ENCODE data around the gene PGBD1. TPM values are rescaled to one million over a fixed set of nuclear protein-coding genes. Genes with fewer than 3 reads are reported as not detected.
"Not testable (repeated sequence)": the region's sequence is repeated elsewhere in the genome, so short reads cannot be mapped to it uniquely, and the experiment has no call there.

The PGBD1 gene
- total RNA-seq, 1 donor from 2014 or later, result 11.4 TPM

- Mint-ChIP-seq H3K4me3 (ENCODE audit: low read depth) (no peak overlapping the region), H3K9me3 (ENCODE audit: low read depth) (peaks cover 30% of the 10 kb centered on the region), H3K27ac (no peak overlapping the region), H3K36me3 (ENCODE audit: insufficient read depth) (peaks cover 20% of the 10 kb centered on the region), H3K27me3 (no peaks in the 10 kb centered on the region), H3K4me1 (ENCODE audit: low read depth) (peaks cover 6% of the 10 kb centered on the region)
- DNase-seq (ENCODE audit: low spot score, unreplicated experiment), result no peak
- TF ChIP-seq, protein P1, sequence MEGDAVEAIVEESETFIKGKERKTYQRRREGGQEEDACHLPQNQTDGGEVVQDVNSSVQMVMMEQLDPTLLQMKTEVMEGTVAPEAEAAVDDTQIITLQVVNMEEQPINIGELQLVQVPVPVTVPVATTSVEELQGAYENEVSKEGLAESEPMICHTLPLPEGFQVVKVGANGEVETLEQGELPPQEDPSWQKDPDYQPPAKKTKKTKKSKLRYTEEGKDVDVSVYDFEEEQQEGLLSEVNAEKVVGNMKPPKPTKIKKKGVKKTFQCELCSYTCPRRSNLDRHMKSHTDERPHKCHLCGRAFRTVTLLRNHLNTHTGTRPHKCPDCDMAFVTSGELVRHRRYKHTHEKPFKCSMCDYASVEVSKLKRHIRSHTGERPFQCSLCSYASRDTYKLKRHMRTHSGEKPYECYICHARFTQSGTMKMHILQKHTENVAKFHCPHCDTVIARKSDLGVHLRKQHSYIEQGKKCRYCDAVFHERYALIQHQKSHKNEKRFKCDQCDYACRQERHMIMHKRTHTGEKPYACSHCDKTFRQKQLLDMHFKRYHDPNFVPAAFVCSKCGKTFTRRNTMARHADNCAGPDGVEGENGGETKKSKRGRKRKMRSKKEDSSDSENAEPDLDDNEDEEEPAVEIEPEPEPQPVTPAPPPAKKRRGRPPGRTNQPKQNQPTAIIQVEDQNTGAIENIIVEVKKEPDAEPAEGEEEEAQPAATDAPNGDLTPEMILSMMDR (IDR thresholded peaks at IDR 0.05; ENCODE audit: unreplicated experiment), result no peak
Measured at GRCh38 chr6:28312939-28313338, 31.6 kb downstream of the PGBD1 start.

DNA sequence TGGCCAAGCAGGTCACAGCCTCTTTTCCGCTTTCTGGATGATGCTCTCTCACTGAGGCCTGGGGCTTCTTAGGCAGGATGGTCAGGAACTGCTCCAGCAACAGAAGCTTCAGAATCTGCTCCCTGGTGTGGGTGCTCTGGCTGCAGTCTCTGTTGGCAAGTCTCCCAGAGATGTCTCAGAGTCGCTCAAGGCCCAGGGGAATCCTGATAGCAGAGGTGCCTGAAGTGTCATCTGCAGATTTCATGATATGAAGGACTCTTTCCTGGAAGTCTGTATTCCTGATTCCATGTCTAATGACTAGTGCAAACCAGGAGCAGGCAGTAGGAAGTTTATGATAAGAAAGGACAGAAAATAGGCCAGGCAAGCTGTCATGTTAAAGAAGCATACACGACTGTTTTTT is 34.3 kb downstream of the PGBD1 start:
- TF ChIP-seq, protein P1 (IDR thresholded peaks at IDR 0.05; ENCODE audit: unreplicated experiment), result no peak
- Mint-ChIP-seq H3K36me3 (ENCODE audit: insufficient read depth) (peaks cover 6% of the 10 kb centered on the region), H3K9me3 (ENCODE audit: low read depth) (peaks cover 7% of the 10 kb centered on the region), H3K4me1 (ENCODE audit: low read depth) (peaks cover 1% of the 10 kb centered on the region), H3K27ac (no peak overlapping the region), H3K27me3 (no peaks in the 10 kb centered on the region), H3K4me3 (ENCODE audit: low read depth) (no peak overlapping the region)
- no peak for DNase-seq (ENCODE audit: low spot score, unreplicated experiment)

GRCh38 chr6:28317866-28318265 is 36.5 kb downstream of the PGBD1 start:
- DNase-seq (ENCODE audit: low spot score, unreplicated experiment); H3K36me3 Mint-ChIP-seq (ENCODE audit: insufficient read depth); H3K4me3 Mint-ChIP-seq (ENCODE audit: low read depth); H3K27me3 Mint-ChIP-seq; H3K9me3 Mint-ChIP-seq (ENCODE audit: low read depth); H3K4me1 Mint-ChIP-seq (ENCODE audit: low read depth); H3K27ac Mint-ChIP-seq: not testable (repeated sequence)

GRCh38 chr6:28322661-28323060 is 41.3 kb downstream of the PGBD1 start:
- TF ChIP-seq, protein P1 (IDR thresholded peaks at IDR 0.05; ENCODE audit: unreplicated experiment), result no peak
- H3K9me3 Mint-ChIP-seq (ENCODE audit: low read depth), result peaks cover 28% of the 10 kb centered on the region
- DNase-seq (ENCODE audit: low spot score, unreplicated experiment), result no peak
- H3K27ac Mint-ChIP-seq, result no peak overlapping the region
- H3K36me3 Mint-ChIP-seq (ENCODE audit: insufficient read depth), result peaks cover 36% of the 10 kb centered on the region
- peaks cover 2% of the 10 kb centered on the region for H3K4me1 Mint-ChIP-seq (ENCODE audit: low read depth)
- no peak overlapping the region for H3K4me3 Mint-ChIP-seq (ENCODE audit: low read depth)
- no peaks in the 10 kb centered on the region for H3K27me3 Mint-ChIP-seq

GRCh38 chr6:28323813-28324424 is 42.5 kb downstream of the PGBD1 start:
- Mint-ChIP-seq H3K4me3 (ENCODE audit: low read depth) (no peak overlapping the region), H3K27me3 (no peaks in the 10 kb centered on the region), H3K4me1 (ENCODE audit: low read depth) (peaks cover 2% of the 10 kb centered on the region), H3K27ac (peak overlapping the region; percentile 31), H3K9me3 (ENCODE audit: low read depth) (peaks cover 33% of the 10 kb centered on the region), H3K36me3 (ENCODE audit: insufficient read depth) (peaks cover 42% of the 10 kb centered on the region)
- no peak for DNase-seq (ENCODE audit: low spot score, unreplicated experiment)
- TF ChIP-seq, protein P1 (IDR thresholded peaks at IDR 0.05; ENCODE audit: unreplicated experiment), result no peak

- H3K4me1 Mint-ChIP-seq (ENCODE audit: low read depth), result peaks cover 2% of the 10 kb centered on the region
- no peak overlapping the region for H3K4me3 Mint-ChIP-seq (ENCODE audit: low read depth)
- H3K27me3 Mint-ChIP-seq, result no peaks in the 10 kb centered on the region
- H3K27ac Mint-ChIP-seq, result no peak overlapping the region
- peaks cover 53% of the 10 kb centered on the region for H3K36me3 Mint-ChIP-seq (ENCODE audit: insufficient read depth)
- no peak for DNase-seq (ENCODE audit: low spot score, unreplicated experiment)
- peaks cover 47% of the 10 kb centered on the region for H3K9me3 Mint-ChIP-seq (ENCODE audit: low read depth)
- TF ChIP-seq, protein P1 (IDR thresholded peaks at IDR 0.05; ENCODE audit: unreplicated experiment), result no peak
Measured at GRCh38 chr6:28326371-28326948, 45.1 kb downstream of the PGBD1 start.

Measured in progenitor cell of endocrine pancreas (in vitro differentiated cells).